Stimulated activated naive B cell treated with anti-CD40 and anti-IgM and Interleukin-4, amounts not matched to agents 10 μg/mL and 1 μg/mL and 100 μg/mL, for 72 hours (primary cell): Measurements from ENCODE around the gene CYP27B1.

Experiments used
- ATAC-seq, 2 donors: fragments of 150-1000 bp; cut with Tn5 transposase; replicated peaks; 2 replicates each; pipeline ENCODE4 v1.10.0; 2021; ENCODE audit warnings: moderate library complexity in 1 of 2
- DNase-seq: peaks from one replicate; pipeline ENCODE4 v3.0.0; 2021
- H3K27ac Mint-ChIP-seq: one replicate; pipeline ENCODE4 v1.8.0; 2022; ENCODE audit warnings: mild to moderate bottlenecking, mixed read lengths
- H3K27me3 Mint-ChIP-seq, 2 donors: one replicate each; pipeline ENCODE4 v1.8.0; 2022; ENCODE audit warnings: mixed read lengths in 2 of 2
- H3K36me3 Mint-ChIP-seq, 2 donors: one replicate each; pipeline ENCODE4 v1.8.0; 2022; ENCODE audit warnings: mixed read lengths in 2 of 2, mild to moderate bottlenecking in 1 of 2
- H3K4me1 Mint-ChIP-seq, 2 donors: one replicate each; pipeline ENCODE4 v1.8.0; 2022; ENCODE audit warnings: mixed read lengths in 2 of 2, mild to moderate bottlenecking in 1 of 2
- H3K4me3 Mint-ChIP-seq, 2 donors: one replicate each; pipeline ENCODE4 v1.8.0; 2022; ENCODE audit warnings: mild to moderate bottlenecking in 2 of 2, mixed read lengths in 2 of 2, moderate library complexity in 1 of 2
- H3K9me3 Mint-ChIP-seq, 2 donors: one replicate each; pipeline ENCODE4 v1.8.0; 2022; ENCODE audit warnings: mixed read lengths in 2 of 2, mild to moderate bottlenecking in 1 of 2

Gene CYP27B1

GRCh38 chr12:57744194-57744776, 22.6 kb downstream of the CYP27B1 start:
- peak overlapping the region; percentile 96 for H3K4me3 Mint-ChIP-seq
- H3K36me3 Mint-ChIP-seq: peaks cover 22 to 44% of the 10 kb centered on the region in 2 donors
- DNase-seq (peak; percentile 71), ATAC-seq (peak; percentile 66 to 68)
- H3K9me3 Mint-ChIP-seq: no peaks in the 10 kb centered on the region
- H3K4me1 Mint-ChIP-seq: peaks cover 39 to 63% of the 10 kb centered on the region in 2 donors
- no peaks in the 10 kb centered on the region for H3K27me3 Mint-ChIP-seq
- peak overlapping the region; percentile 99 for H3K27ac Mint-ChIP-seq

GRCh38 chr12:57743769-57744168, 23.1 kb downstream of the CYP27B1 start:
- no peaks in the 10 kb centered on the region for H3K9me3 Mint-ChIP-seq
- ATAC-seq (no peak), DNase-seq (no peak)
- peak overlapping the region in 1 of 2 donors; percentile 96 for H3K4me3 Mint-ChIP-seq
- H3K36me3 Mint-ChIP-seq: peaks cover 19 to 44% of the 10 kb centered on the region in 2 donors
- H3K4me1 Mint-ChIP-seq: peaks cover 40 to 62% of the 10 kb centered on the region in 2 donors
- H3K27me3 Mint-ChIP-seq: no peaks in the 10 kb centered on the region
- no peak overlapping the region for H3K27ac Mint-ChIP-seq

DNA sequence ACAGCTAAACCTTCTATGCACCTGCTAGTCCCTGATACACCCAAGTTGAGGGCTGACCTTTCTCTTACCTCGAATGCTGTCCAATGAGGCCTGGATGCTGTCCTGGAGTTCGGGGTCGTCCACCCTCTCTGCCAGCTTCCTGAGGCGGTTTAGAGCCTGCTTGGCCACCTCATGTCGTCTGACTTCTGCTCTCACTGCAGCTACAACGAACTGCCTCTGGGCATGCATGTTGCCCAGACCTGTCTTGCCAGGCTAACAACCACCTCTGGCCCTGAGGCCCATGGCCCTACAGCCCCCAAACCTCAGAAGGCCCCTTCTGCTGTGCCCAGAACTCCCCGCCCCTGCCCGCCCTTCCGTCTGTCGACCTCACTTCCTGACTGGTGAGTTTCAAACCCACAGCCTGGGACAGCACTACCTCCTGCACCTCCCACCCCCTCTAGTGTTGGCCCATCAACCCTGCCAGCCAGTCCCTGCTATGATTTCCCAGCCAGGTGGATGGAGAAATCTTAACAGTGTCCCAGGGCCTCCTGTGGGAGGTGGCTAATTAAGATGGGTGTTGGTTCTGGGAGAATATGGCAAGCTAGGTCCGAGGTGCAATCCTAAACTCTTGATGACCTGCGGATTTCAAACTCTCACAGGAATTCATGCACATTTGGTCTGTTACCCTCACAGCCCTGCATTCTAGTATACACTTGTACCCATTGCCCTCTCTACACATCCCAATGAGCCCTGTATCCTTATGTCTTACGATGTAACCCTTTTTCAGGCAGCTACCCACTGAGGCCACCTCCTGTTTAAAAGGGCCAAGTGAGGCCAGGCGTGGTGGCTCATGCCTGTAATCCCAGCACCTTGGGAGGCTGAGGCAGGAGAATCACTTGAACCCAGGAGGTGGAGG, 24.8 kb downstream of the CYP27B1 start:
- Mint-ChIP-seq H3K4me1 (peaks cover 40 to 58% of the 10 kb centered on the region in 2 donors), H3K4me3 (peak overlapping the region; percentile 85 to 92), H3K27me3 (no peaks in the 10 kb centered on the region), H3K27ac (peak overlapping the region; percentile 91), H3K9me3 (no peaks in the 10 kb centered on the region), H3K36me3 (peaks cover 10 to 29% of the 10 kb centered on the region in 2 donors)
- peak; percentile 67 to 70 for ATAC-seq
- peak; percentile 57 for DNase-seq

DNA sequence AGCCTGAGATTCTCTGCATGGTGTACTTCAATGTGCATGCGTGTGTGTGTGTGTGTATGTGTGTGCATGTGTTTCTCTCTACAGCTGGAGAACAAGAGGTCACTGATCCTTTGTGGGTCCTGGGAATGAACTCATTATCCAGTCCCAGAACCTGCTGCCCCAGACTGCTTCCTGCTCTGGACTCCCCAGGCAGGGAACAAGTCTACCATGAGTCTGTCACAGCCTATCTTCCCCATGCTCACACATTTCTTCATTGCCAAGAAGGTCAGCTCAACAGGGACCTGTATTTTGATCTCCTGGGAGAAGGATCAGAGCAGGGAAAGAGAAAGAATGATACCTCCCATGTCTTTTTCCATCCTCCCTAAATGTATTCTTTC, 25.5 kb downstream of the CYP27B1 start:
- peaks cover 41 to 55% of the 10 kb centered on the region in 2 donors for H3K4me1 Mint-ChIP-seq

GRCh38 chr12:57740656-57741412, 26.0 kb downstream of the CYP27B1 start:
- peak; percentile 41 for ATAC-seq
- Mint-ChIP-seq H3K9me3 (no peaks in the 10 kb centered on the region), H3K4me1 (peaks cover 36 to 50% of the 10 kb centered on the region in 2 donors)

More for the DNA sequence above, 25.5 kb downstream of the CYP27B1 start:
- Mint-ChIP-seq H3K9me3 (no peaks in the 10 kb centered on the region), H3K4me3 (peak overlapping the region; percentile 85 to 92), H3K36me3 (peaks cover 10 to 29% of the 10 kb centered on the region in 2 donors), H3K27me3 (no peaks in the 10 kb centered on the region), H3K27ac (peak overlapping the region; percentile 91)
- DNase-seq (no peak), ATAC-seq (no peak)

DNA sequence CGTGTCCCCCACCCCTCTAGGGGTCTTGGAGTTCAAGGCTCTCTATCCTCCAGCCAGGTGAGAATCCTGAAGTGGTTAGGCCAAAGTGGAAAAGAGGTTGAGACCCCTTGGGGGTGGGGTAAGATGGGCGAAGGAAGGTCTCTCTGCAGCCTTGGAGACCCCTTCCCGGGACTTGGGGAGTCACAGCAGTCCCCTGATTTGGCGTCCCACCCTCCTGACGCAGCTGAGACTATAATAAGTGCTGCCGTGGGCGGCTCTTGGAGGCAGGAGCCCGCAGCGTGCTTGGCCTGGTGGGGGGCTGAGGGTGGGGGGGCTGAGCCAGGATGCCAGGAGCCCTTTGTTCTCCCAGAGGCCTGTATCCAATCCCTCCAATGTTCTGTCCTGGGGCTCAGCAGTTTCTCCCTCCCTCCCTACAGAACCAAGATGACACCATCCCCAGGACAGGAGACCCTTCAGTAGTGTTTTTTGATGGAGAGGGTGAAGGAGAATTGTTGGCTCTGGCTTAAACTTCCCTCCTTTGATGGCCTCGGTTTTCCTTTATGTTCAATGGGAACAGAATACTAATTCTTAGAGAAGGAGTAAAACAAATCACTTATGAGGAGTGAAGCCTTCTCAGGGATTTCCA, 26.9 kb downstream of the CYP27B1 start:
- ATAC-seq: no peak
- H3K4me1 Mint-ChIP-seq: peaks cover 32 to 43% of the 10 kb centered on the region in 2 donors
- peaks cover 9 to 27% of the 10 kb centered on the region in 2 donors for H3K36me3 Mint-ChIP-seq
- no peak overlapping the region for H3K4me3 Mint-ChIP-seq
- H3K9me3 Mint-ChIP-seq: no peaks in the 10 kb centered on the region
- DNase-seq: no peak
- no peak overlapping the region for H3K27ac Mint-ChIP-seq
- no peaks in the 10 kb centered on the region for H3K27me3 Mint-ChIP-seq

More at GRCh38 chr12:57740656-57741412, 26.0 kb downstream of the CYP27B1 start:
- H3K4me3 Mint-ChIP-seq: peak overlapping the region; percentile 85 to 92
- H3K36me3 Mint-ChIP-seq: peaks cover 9 to 27% of the 10 kb centered on the region in 2 donors
- no peak for DNase-seq
- no peaks in the 10 kb centered on the region for H3K27me3 Mint-ChIP-seq
- H3K27ac Mint-ChIP-seq: peak overlapping the region; percentile 91

DNA sequence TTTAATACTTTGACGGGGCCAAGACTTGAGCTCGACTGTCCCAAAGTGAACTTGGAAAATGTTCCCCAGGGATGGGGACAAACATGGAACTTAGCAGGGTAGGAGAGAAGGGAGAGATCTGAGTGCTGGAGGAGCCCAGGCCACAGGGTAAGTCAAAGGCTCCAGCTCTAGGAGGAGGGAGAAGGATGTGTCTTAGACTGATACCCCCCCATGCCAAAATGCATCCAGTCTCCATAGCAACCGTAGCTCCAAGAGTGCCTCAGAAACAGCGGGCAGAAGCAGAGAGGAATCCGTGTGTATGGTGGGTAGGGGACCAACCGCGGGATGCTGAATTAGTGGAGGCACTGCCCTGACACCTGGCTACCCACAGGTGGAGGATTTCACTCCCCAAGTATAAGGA, 27.5 kb downstream of the CYP27B1 start:
- DNase-seq: no peak
- H3K9me3 Mint-ChIP-seq: no peaks in the 10 kb centered on the region
- H3K27ac Mint-ChIP-seq: peak overlapping the region; percentile 75
- H3K27me3 Mint-ChIP-seq: no peaks in the 10 kb centered on the region
- peaks cover 12 to 29% of the 10 kb centered on the region in 2 donors for H3K36me3 Mint-ChIP-seq
- H3K4me1 Mint-ChIP-seq: peaks cover 29 to 40% of the 10 kb centered on the region in 2 donors
- ATAC-seq: no peak
- peak overlapping the region in 1 of 2 donors; percentile 45 for H3K4me3 Mint-ChIP-seq

DNA sequence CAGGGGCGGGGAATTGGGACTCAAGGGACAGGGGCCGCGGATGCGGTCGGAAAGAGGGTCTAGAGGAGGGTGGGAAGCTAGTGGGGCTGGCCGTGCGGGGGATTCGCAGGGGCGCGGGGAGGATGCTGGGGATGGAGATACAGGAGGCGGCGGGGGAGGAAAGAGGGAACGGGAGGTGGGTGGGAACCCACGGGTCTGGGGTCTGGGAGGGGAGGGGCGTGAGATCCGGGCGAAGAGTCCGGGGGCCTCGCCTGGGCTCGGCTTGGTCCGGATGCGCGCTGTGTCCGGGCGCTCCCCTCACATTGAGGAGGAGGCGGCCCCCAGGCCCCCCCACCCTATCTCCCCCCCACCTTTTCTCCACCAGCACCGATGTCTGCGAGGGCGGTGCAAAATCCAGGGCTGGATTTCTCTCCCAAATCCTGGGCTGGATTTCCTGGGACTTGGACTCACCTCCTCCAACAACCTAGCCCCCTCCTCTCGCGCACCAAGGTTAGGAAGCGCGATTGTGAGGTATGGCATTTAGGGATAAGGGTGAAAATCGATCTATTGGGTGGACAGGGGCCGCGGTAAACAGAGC, 28.1 kb downstream of the CYP27B1 start, which contains the start of gene AGAP2:
Gene AGAP2 (minus strand): TSS at position 82 of the 577 bp plus-strand sequence. CDS start 496 bp downstream, outside the sequence.
- Mint-ChIP-seq H3K27ac (peak within 1 kb of the TSS; percentile 75), H3K27me3 (no peaks in the 10 kb centered on the region), H3K4me3 (peak within 1 kb of the TSS in 1 of 2 donors; percentile 45), H3K9me3 (no peaks in the 10 kb centered on the region), H3K4me1 (peaks cover 26 to 35% of the 10 kb centered on the region in 2 donors), H3K36me3 (peaks cover 14 to 34% of the 10 kb centered on the region in 2 donors)
- no peak for DNase-seq
- ATAC-seq: no peak

DNA sequence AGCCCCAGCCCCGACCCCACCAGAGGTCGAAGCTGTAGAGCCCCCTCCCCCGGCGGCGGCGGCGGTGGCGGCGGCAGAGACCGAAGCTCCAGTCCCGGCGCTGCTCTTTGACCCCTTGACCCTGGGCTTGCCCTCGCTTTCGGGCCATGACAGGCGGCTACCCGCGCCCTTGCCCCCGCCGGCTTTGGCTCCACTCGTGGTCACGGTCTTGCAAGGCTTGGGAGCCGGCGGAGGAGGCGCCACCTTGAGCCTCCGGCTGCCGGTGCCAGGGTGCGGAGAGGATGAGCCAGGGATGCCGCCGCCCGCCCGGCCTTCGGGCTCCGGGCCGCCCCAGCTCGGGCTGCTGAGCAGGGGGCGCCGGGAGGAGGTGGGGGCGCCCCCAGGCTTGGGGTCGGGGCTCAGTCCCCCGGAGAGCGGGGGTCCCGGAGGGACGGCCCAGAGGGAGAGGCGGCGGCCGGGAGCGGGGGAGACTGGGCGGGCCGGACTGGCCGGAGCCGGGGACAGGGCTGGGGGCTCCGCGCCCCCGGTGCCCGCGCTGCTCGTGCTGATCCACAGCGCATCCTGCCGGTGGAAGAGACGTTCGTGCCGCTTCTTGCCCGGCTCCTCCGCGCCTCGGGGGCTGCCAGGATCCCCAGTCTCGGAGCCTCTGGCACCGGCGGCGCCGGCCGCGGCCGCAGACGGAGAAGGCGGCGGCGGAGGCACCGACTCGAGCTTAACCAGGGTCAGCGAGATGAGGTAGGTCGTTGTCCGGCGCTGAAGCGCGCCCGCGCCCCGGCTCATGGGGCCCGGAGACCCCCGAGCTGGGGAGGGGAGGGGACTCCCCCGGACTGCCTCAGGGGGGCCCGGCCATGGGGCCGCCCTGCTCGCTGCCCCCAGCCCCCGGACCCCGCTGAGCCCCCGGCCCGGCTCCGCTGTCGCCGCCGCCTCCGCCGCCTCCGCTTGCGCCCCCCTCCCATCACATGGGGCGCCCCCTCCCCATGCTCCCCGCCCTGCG, 29.1 kb downstream of the CYP27B1 start:
- DNase-seq: no peak
- Mint-ChIP-seq H3K27ac (no peak overlapping the region), H3K36me3 (peaks cover 18 to 44% of the 10 kb centered on the region in 2 donors), H3K4me3 (no peak overlapping the region), H3K27me3 (no peaks in the 10 kb centered on the region), H3K4me1 (peaks cover 26 to 35% of the 10 kb centered on the region in 2 donors), H3K9me3 (no peaks in the 10 kb centered on the region)
- ATAC-seq: no peak

DNA sequence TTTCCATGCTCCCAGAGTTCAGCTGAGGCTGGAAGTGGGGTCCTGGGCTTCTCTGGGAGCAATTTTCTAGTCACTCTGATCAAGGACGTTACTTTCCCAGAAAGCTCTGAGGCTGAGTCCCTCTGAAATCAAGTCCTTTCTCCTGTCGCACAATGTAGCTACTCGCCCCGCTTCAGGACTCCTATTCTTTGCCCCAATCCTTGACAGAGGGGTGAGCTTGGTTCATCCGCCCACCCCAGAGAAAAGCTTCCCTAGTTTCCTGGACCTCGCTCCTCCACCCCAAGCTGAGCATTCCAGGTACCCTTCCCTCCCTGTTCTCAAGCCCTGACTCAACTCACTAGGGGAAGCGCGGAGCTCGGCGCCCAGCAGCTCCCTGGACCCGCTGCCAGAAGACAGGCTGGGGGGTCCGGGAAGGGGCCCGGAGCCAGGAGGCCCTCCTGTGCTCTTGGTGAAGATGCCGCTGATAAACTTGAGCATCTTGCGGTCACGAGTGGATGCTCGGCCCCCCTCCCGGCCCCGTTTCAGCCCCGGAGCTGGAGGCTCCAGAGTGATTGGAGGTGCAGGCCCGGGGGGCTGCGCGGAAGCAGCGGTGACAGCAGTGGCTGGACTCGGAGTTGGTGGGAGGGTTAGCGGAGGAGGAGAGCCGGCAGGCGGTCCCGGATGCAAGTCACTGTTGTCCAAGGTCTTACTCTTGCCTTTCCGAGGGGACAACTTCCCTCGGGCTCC, 30.0 kb downstream of the CYP27B1 start:
- no peak for DNase-seq
- Mint-ChIP-seq H3K36me3 (peaks cover 24 to 52% of the 10 kb centered on the region in 2 donors), H3K9me3 (no peaks in the 10 kb centered on the region), H3K4me3 (no peak overlapping the region), H3K27me3 (no peaks in the 10 kb centered on the region), H3K27ac (no peak overlapping the region), H3K4me1 (peaks cover 22 to 27% of the 10 kb centered on the region in 2 donors)
- no peak for ATAC-seq

GRCh38 chr12:57735952-57736740, 30.7 kb downstream of the CYP27B1 start:
- no peaks in the 10 kb centered on the region for H3K9me3 Mint-ChIP-seq
- peaks cover 17 to 20% of the 10 kb centered on the region in 2 donors for H3K4me1 Mint-ChIP-seq
- H3K36me3 Mint-ChIP-seq: peaks cover 29 to 59% of the 10 kb centered on the region in 2 donors
- DNase-seq: no peak
- H3K4me3 Mint-ChIP-seq: no peak overlapping the region
- ATAC-seq: no peak
- H3K27ac Mint-ChIP-seq: peak overlapping the region; percentile 76
- H3K27me3 Mint-ChIP-seq: no peaks in the 10 kb centered on the region
